ENCODE measurements around the gene DUSP8. TPM values are rescaled to one million over a fixed set of nuclear protein-coding genes. Genes with fewer than 3 reads are reported as not detected.
"Not testable (repeated sequence)": the region's sequence is repeated elsewhere in the genome, so short reads cannot be mapped to it uniquely, and the experiment has no call there.

The DUSP8 gene
- total and polyA plus RNA-seq, 2 donors, result 0.14 to 2.9 TPM

DNA sequence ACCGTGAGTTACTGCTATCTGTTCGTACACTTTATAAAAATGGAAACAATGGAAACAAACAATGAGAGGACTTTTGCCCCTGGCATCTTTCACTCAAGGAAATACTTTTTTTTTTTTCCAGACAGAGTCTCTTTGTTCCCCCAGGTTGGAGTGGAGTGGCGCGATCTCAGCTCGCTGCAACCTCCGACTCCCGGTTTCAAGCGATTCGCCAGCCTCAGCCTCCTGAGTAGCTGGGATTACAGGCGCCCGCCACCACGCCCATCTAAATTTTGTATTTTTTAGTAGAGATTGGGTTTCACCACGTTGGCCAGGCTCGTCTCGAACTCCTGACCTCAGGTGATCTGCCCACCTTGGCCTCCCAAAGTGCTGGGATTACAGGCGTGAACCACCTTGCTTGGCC lies 3.7 kb upstream of the DUSP8 start:
- not testable (repeated sequence) for H3K4me1 ChIP-seq (ENCODE audit: control insufficient read depth in 2 of 2, insufficient read depth in 2 of 2, low read length in 2 of 2); H3K27ac ChIP-seq (ENCODE audit: low read depth in 1 of 2, low read length in 1 of 2); H3K4me3 ChIP-seq (ENCODE audit: low read length in 2 of 2); H3K36me3 ChIP-seq (ENCODE audit: control insufficient read depth in 2 of 2, insufficient read depth in 2 of 2, low read length in 1 of 2); DNase-seq (ENCODE audit: low read depth in 6 of 9, low spot score in 9 of 9)
- peaks cover 0 to 15% of the 10 kb centered on the region in 2 donors for H3K9me3 ChIP-seq (ENCODE audit: control insufficient read depth in 2 of 2, insufficient read depth in 1 of 2, low read length in 1 of 2)
- 86% methylated on average over 16 of the region's 16 CpGs for WGBS
- peaks cover 40 to 47% of the 10 kb centered on the region in 2 donors for H3K27me3 ChIP-seq (ENCODE audit: control insufficient read depth in 2 of 2, insufficient read depth in 1 of 2, low read length in 1 of 2)

GRCh38 chr11:1574933-1575242 lies 2.8 kb upstream of the DUSP8 start:
- H3K27ac ChIP-seq (ENCODE audit: low read depth in 1 of 2, low read length in 1 of 2), result no peak overlapping the region
- H3K9me3 ChIP-seq (ENCODE audit: control insufficient read depth in 2 of 2, insufficient read depth in 1 of 2, low read length in 1 of 2), result peaks cover 0 to 12% of the 10 kb centered on the region in 2 donors
- H3K4me1 ChIP-seq (ENCODE audit: control insufficient read depth in 2 of 2, insufficient read depth in 2 of 2, low read length in 2 of 2), result peaks cover 7 to 13% of the 10 kb centered on the region in 2 donors
- WGBS, result 24% methylated on average over 7 of the region's 7 CpGs
- no peak overlapping the region for H3K4me3 ChIP-seq (ENCODE audit: low read length in 2 of 2)
- H3K27me3 ChIP-seq (ENCODE audit: control insufficient read depth in 2 of 2, insufficient read depth in 1 of 2, low read length in 1 of 2), result peaks cover 49 to 56% of the 10 kb centered on the region in 2 donors
- DNase-seq (ENCODE audit: low read depth in 6 of 9, low spot score in 9 of 9), result no peak
- H3K36me3 ChIP-seq (ENCODE audit: control insufficient read depth in 2 of 2, insufficient read depth in 2 of 2, low read length in 1 of 2), result no peaks in the 10 kb centered on the region

- H3K9me3 ChIP-seq (ENCODE audit: control insufficient read depth in 2 of 2, insufficient read depth in 1 of 2, low read length in 1 of 2), result peaks cover 0 to 12% of the 10 kb centered on the region in 2 donors
- peaks cover 52 to 61% of the 10 kb centered on the region in 2 donors for H3K27me3 ChIP-seq (ENCODE audit: control insufficient read depth in 2 of 2, insufficient read depth in 1 of 2, low read length in 1 of 2)
- no peak overlapping the region for H3K27ac ChIP-seq (ENCODE audit: low read depth in 1 of 2, low read length in 1 of 2)
- peaks cover 7 to 13% of the 10 kb centered on the region in 2 donors for H3K4me1 ChIP-seq (ENCODE audit: control insufficient read depth in 2 of 2, insufficient read depth in 2 of 2, low read length in 2 of 2)
- peak in 2 of 9 donors; percentile 41 to 43 for DNase-seq (ENCODE audit: low read depth in 6 of 9, low spot score in 9 of 9)
- H3K4me3 ChIP-seq (ENCODE audit: low read length in 2 of 2), result peak overlapping the region in 1 of 2 donors; percentile 36
- 2% methylated on average over 64 of the region's 64 CpGs for WGBS
- no peaks in the 10 kb centered on the region for H3K36me3 ChIP-seq (ENCODE audit: control insufficient read depth in 2 of 2, insufficient read depth in 2 of 2, low read length in 1 of 2)
Observed at GRCh38 chr11:1574238-1574932, 2.3 kb upstream of the DUSP8 start.

DNA sequence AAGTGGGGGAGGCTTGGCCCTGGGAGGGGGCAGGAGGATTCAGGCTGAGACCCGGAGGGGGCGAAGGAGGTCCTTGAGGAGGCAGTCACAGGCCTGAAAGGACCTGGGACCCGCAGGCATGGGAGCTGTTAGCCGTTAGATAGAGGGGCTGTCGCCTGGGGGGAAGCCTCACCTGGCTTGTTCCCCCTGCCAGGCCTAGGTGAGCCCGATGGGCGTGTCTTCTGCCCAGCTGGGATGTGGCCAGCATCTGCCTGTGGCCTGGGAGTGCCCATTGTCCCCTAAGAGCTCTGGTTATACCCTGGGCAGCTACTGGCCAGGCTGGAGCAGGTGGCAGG lies 1.8 kb upstream of the DUSP8 start:
- Histone ChIP-seq H3K4me1 (ENCODE audit: control insufficient read depth in 2 of 2, insufficient read depth in 2 of 2, low read length in 2 of 2) (peaks cover 7 to 13% of the 10 kb centered on the region in 2 donors), H3K27me3 (ENCODE audit: control insufficient read depth in 2 of 2, insufficient read depth in 1 of 2, low read length in 1 of 2) (peaks cover 53 to 66% of the 10 kb centered on the region in 2 donors), H3K27ac (ENCODE audit: low read depth in 1 of 2, low read length in 1 of 2) (peak overlapping the region in 1 of 2 donors; percentile 31), H3K36me3 (ENCODE audit: control insufficient read depth in 2 of 2, insufficient read depth in 2 of 2, low read length in 1 of 2) (no peaks in the 10 kb centered on the region), H3K9me3 (ENCODE audit: control insufficient read depth in 2 of 2, insufficient read depth in 1 of 2, low read length in 1 of 2) (peaks cover 0 to 12% of the 10 kb centered on the region in 2 donors), H3K4me3 (ENCODE audit: low read length in 2 of 2) (no peak overlapping the region)
- 8% methylated on average over 7 of the region's 7 CpGs for WGBS
- peak in 1 of 9 donors; percentile 19 for DNase-seq (ENCODE audit: low read depth in 6 of 9, low spot score in 9 of 9)

GRCh38 chr11:1573077-1573902 lies 1.2 kb upstream of the DUSP8 start:
- H3K4me1 ChIP-seq (ENCODE audit: control insufficient read depth in 2 of 2, insufficient read depth in 2 of 2, low read length in 2 of 2), result peaks cover 7 to 13% of the 10 kb centered on the region in 2 donors
- peaks cover 0 to 7% of the 10 kb centered on the region in 2 donors for H3K9me3 ChIP-seq (ENCODE audit: control insufficient read depth in 2 of 2, insufficient read depth in 1 of 2, low read length in 1 of 2)
- DNase-seq (ENCODE audit: low read depth in 6 of 9, low spot score in 9 of 9), result peak in 1 of 9 donors; percentile 8
- peak overlapping the region in 1 of 2 donors; percentile 31 for H3K27ac ChIP-seq (ENCODE audit: low read depth in 1 of 2, low read length in 1 of 2)
- 10% methylated on average over 37 of the region's 37 CpGs for WGBS
- peak overlapping the region in 1 of 2 donors; percentile 67 for H3K4me3 ChIP-seq (ENCODE audit: low read length in 2 of 2)
- no peaks in the 10 kb centered on the region for H3K36me3 ChIP-seq (ENCODE audit: control insufficient read depth in 2 of 2, insufficient read depth in 2 of 2, low read length in 1 of 2)
- H3K27me3 ChIP-seq (ENCODE audit: control insufficient read depth in 2 of 2, insufficient read depth in 1 of 2, low read length in 1 of 2), result peaks cover 53 to 70% of the 10 kb centered on the region in 2 donors

DNA sequence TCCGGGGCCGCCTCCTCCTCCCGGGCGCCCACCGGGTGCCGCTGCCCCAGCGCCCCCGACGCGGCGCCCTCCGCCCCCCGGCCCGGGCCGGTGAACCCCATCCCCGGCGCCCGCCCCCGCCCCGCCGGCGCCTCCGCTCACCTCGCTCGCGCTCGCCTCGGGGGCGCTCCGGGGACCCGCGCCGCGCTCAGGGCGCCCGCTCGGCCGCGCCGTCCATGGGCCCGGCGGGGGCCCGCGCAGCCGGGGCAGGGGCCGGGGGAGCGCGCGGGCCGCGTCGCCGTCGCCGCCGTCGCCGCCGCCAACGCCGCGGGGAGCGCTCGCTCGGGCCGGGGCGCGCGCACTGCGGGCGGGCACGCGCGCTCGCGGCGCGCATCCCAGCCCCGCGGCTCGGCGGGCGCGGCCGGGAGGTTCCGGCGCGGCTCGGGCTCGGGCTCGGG lies 293 bp downstream of the DUSP8 start:
- Histone ChIP-seq H3K4me3 (ENCODE audit: low read length in 2 of 2) (peak overlapping the region in 1 of 2 donors; percentile 67), H3K36me3 (ENCODE audit: control insufficient read depth in 2 of 2, insufficient read depth in 2 of 2, low read length in 1 of 2) (no peaks in the 10 kb centered on the region), H3K27me3 (ENCODE audit: control insufficient read depth in 2 of 2, insufficient read depth in 1 of 2, low read length in 1 of 2) (peaks cover 53 to 85% of the 10 kb centered on the region in 2 donors), H3K27ac (ENCODE audit: low read depth in 1 of 2, low read length in 1 of 2) (peak overlapping the region in 1 of 2 donors; percentile 52), H3K4me1 (ENCODE audit: control insufficient read depth in 2 of 2, insufficient read depth in 2 of 2, low read length in 2 of 2) (peaks cover 7 to 13% of the 10 kb centered on the region in 2 donors), H3K9me3 (ENCODE audit: control insufficient read depth in 2 of 2, insufficient read depth in 1 of 2, low read length in 1 of 2) (peaks cover 0 to 5% of the 10 kb centered on the region in 2 donors)
- WGBS, result 3% methylated on average over 90 of the region's 91 CpGs
- no peak for DNase-seq (ENCODE audit: low read depth in 6 of 9, low spot score in 9 of 9)

DNA sequence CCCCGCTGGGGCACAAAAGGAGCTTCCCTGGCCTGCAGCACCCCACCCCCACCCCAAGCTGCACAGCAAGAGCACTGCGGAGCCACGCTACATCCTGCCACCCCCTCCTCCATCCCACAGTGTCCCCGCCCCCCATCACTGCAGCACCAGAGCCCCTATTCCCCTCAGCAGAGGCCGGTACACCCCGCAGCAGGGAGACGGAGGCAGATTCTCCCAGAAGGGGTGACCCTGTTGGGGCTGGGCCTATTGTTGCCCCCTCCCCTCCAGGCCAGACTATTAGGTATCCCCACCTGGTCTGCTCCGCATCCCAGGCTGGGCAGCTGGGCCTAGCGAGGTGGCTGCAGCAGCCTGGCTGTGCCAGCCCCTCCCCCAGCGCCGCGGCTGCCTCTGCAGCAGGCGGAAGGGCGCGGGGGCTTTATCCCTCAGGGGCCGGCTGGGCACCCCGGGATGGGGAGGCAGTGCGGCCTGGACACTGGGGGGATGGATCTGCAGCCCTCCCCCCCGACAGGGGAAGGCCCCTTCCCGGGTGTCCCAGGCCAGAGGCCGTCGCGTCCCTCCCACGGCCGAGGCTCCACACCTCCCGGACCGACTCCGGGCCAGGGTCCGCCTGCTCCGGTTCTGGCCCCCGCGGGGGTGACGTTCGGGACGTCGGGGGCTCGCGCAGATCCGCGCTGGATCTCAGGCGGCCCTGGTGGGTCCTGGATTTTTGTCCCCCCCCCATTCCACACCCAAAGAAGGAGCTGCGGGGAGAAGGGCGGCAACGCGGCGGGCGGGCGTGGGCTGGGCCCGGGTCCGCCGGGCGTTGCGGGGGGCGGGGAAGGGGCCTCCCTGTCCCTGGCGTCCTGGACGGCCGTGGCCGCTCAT lies 943 bp downstream of the DUSP8 start:
- Histone ChIP-seq H3K36me3 (ENCODE audit: control insufficient read depth in 2 of 2, insufficient read depth in 2 of 2, low read length in 1 of 2) (no peaks in the 10 kb centered on the region), H3K9me3 (ENCODE audit: control insufficient read depth in 2 of 2, insufficient read depth in 1 of 2, low read length in 1 of 2) (peaks cover 0 to 5% of the 10 kb centered on the region in 2 donors), H3K4me1 (ENCODE audit: control insufficient read depth in 2 of 2, insufficient read depth in 2 of 2, low read length in 2 of 2) (peaks cover 7 to 13% of the 10 kb centered on the region in 2 donors), H3K27ac (ENCODE audit: low read depth in 1 of 2, low read length in 1 of 2) (peak overlapping the region in 1 of 2 donors; percentile 52), H3K4me3 (ENCODE audit: low read length in 2 of 2) (peak overlapping the region; percentile 20 to 67), H3K27me3 (ENCODE audit: control insufficient read depth in 2 of 2, insufficient read depth in 1 of 2, low read length in 1 of 2) (peaks cover 53 to 91% of the 10 kb centered on the region in 2 donors)
- WGBS, result 6% methylated on average over 58 of the region's 58 CpGs
- peak in 3 of 9 donors; percentile 37 to 65 (median 52) for DNase-seq (ENCODE audit: low read depth in 6 of 9, low spot score in 9 of 9)

GRCh38 chr11:1570531-1570895 lies 1.6 kb downstream of the DUSP8 start:
- H3K4me1 ChIP-seq (ENCODE audit: control insufficient read depth in 2 of 2, insufficient read depth in 2 of 2, low read length in 2 of 2), result peaks cover 7 to 13% of the 10 kb centered on the region in 2 donors
- peaks cover 0 to 5% of the 10 kb centered on the region in 2 donors for H3K9me3 ChIP-seq (ENCODE audit: control insufficient read depth in 2 of 2, insufficient read depth in 1 of 2, low read length in 1 of 2)
- no peak for DNase-seq (ENCODE audit: low read depth in 6 of 9, low spot score in 9 of 9)
- no peak overlapping the region for H3K27ac ChIP-seq (ENCODE audit: low read depth in 1 of 2, low read length in 1 of 2)
- H3K27me3 ChIP-seq (ENCODE audit: control insufficient read depth in 2 of 2, insufficient read depth in 1 of 2, low read length in 1 of 2), result peaks cover 53 to 92% of the 10 kb centered on the region in 2 donors
- H3K36me3 ChIP-seq (ENCODE audit: control insufficient read depth in 2 of 2, insufficient read depth in 2 of 2, low read length in 1 of 2), result no peaks in the 10 kb centered on the region
- H3K4me3 ChIP-seq (ENCODE audit: low read length in 2 of 2), result peak overlapping the region in 1 of 2 donors; percentile 67
- WGBS, result 80% methylated on average over 8 of the region's 8 CpGs

Measured in thymus (tissue), 11 donors.